Measurements from ENCODE around the gene KIAA1671.

- TF ChIP-seq CTCF (IDR thresholded peaks at IDR 0.05; ENCODE audit: insufficient read depth, low read length, poor library complexity, severe bottlenecking) = no peak
- TF ChIP-seq EZH2phosphoT487 (conservative IDR thresholded peaks at IDR 0.05; ENCODE audit: low read length) = no peak
Observed at GRCh38 chr22:24989541-24989951, 37.0 kb downstream of the KIAA1671 start.

Data from SU-DHL-6 (cell line).